SIG-M5 treated with dmso at 0.1 percent for 504 hours (cell line): ENCODE measurements around the gene POU2F1.

Experiments
- DNase-seq: peaks from one replicate; lab custom pipeline; 2025; ENCODE audit not compliant: unreplicated experiment; lab: John Stamatoyannopoulos, UW

Gene POU2F1

DNA sequence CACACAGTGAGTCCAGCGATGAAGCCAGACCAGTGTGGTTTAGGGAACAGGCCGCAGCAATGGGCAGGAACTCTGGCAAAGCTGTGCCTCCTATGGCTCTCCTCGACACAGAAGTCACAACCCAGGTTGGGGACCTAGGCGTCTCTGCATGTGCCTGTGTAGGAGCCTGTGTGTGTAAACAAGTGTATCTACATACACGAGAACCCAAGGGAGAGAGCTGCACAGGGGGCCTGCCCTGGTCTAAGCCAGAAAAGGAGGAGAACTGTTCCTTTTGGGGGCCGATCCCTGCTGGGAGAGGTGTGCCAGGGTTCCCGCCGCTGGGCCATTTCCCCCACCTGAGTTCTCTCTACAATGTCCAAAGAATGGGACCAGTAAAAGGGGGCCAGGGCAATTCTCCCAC is 241.7 kb downstream of the POU2F1 start:
- DNase-seq = no peak

- no peak for DNase-seq
Observed at GRCh38 chr1:167463080-167463479, 242.4 kb downstream of the POU2F1 start.

- no peak for DNase-seq
Observed at GRCh38 chr1:167463875-167464575, 243.3 kb downstream of the POU2F1 start.

- DNase-seq = no peak
Observed at GRCh38 chr1:167465018-167465417, 244.3 kb downstream of the POU2F1 start.

DNA sequence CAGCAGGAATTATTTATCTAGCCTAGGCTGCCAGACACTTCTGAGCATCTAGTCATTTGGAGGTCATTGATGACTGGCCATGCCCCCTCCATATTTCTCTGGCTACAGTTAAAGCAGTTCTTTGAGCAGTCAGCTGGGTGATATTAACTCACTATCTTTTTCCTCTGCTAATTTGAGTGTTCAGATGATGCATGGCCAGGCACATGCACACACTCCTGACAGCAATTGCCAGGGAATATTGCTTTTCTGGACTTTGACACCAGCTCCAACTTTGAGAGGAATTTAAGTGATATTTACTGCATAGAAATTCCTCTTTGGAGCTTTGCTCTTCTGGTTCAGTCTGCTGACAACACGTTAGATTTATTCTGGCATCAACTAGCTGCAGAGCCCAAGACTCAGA is 245.1 kb downstream of the POU2F1 start:
- no peak for DNase-seq

- DNase-seq = no peak
Observed at GRCh38 chr1:167467126-167467710, 246.5 kb downstream of the POU2F1 start.

- no peak for DNase-seq
Observed at GRCh38 chr1:167467752-167468151, 247.1 kb downstream of the POU2F1 start.

- no peak for DNase-seq
Observed at GRCh38 chr1:167469280-167469965, 248.7 kb downstream of the POU2F1 start.

DNA sequence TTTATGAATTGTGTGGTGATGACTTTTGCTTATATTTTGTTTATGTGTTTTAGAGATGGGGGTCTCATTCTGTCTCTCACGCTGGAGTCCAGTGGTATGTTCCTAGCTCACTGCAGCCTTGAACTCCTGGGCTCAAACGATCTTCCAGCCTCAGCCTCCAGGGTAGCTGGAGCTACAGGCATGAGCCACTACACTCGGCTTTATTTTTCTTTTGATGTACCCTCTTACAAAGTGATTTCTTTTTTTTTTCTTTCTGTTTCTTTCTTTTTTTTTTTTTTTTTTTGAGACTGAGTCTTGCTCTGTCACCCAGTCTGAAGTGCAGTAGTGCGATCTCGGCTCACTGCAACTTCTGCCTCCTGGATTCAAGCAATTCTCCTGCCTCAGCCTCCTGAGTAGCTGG is 250.9 kb downstream of the POU2F1 start:
- no peak for DNase-seq

DNA sequence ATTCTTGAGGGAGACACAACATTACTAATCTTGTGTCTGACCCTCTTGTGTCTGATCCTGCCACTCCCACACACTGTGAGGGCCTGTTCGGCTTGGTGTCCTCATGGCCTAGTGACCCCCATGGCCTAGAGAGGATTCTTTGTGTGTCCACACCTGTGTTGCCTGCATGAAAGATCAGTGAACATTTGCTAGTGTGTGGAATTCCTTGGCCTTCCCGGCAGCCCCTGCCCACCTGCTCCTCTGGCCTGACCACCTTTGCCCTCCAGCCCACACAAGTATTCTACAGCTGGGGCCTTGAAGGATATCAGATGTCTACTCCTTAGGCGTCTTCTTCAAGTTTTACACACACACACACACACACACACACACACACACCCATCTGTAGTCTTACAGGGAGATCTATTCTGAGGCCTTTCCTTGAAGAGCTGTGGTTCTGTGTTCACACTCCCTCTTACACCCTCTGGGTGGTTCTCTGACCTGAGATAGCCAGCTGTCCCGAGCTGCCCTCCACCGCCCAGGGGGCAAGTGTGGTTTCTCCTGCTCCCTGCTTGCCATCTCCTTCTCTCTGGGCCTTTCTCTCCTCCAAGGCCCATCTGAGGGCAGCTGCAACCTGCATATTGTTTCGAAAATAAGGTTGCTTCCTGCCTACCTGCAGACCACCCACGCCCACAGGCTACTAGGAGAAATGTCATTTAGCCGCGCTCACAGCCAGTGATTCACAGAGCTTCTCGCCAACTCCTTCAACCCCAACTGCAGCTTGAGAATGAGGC is 252.3 kb downstream of the POU2F1 start:
- no peak for DNase-seq

- DNase-seq = no peak
Observed at GRCh38 chr1:167473761-167474160, 253.1 kb downstream of the POU2F1 start.

GRCh38 chr1:167474191-167474641 is 253.5 kb downstream of the POU2F1 start:
- no peak for DNase-seq

GRCh38 chr1:167476061-167476460 is 255.4 kb downstream of the POU2F1 start:
- no peak for DNase-seq
